Measurements from ENCODE around the gene TEX101.

Gene TEX101

GRCh38 chr19:43445426-43445825 lies 30.7 kb downstream of the TEX101 start:
- in situ Hi-C loops (cut with MboI; ENCODE audit: low sequenced_read_pairs) = loop anchor here (5.0 kb wide), 1 partner anchor 77 kb away; no protein-coding TSS in a partner anchor

DNA sequence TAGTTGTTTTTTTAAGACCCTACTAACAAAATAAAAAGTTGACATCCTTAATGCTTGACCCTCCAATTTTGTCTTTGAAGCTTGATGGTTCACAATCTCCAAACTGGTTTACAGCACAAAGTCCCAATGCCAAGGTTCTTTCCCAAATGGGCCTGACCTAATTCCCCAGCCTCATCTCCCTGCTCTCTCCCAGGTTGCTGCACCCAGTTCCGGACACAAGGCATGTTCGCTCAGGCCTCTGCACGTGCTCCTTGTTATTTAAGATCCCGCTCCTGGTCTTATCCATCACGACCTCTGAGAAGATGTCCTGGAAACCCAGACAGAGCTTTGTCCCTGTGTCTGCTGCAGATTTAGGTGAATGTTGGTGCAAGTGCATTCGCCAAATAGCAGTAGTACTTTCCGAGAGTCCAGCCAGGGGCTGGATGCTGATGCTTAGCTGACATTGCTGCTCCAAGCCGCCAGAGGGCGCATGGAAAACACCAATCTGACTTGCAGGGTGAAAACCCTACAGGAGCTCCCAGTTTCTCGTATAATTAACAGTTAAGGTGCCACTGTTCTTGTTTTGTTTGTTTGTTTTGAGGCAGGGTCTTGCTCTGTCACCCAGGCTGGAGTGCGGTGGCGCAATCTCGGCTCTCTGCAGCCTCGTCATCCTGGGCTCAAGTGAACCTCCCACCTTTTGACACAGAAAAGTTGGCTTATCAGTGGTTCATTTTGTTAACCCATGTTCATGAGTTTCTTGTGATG lies 32.2 kb downstream of the TEX101 start:
- in situ Hi-C loops (cut with MboI; ENCODE audit: low sequenced_read_pairs) = loop anchor here (5.0 kb wide), 1 partner anchor 75 kb away; no protein-coding TSS in a partner anchor

DNA sequence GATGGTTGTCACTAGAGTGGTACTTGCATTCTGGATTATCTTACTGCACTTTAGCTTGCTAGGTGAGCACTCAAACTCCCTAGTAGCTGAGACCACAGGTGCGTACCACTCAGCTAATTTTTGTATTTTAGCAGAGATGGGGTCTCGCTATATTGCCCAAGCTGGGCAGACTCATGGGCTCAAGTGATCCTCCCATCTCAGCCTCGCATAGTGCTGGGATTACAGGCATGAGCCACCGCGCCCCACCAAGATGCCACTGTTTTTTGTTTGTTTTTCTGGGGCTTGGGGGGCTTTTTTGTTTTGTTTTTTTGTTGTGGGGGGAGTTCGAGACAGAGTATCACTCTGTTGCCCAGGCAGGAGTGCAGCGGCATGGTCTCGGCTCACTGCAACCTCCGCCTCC lies 33.0 kb downstream of the TEX101 start:
- in situ Hi-C loops (cut with MboI; ENCODE audit: low sequenced_read_pairs) = loop anchor here (5.0 kb wide), 1 partner anchor 75 kb away; no protein-coding TSS in a partner anchor

DNA sequence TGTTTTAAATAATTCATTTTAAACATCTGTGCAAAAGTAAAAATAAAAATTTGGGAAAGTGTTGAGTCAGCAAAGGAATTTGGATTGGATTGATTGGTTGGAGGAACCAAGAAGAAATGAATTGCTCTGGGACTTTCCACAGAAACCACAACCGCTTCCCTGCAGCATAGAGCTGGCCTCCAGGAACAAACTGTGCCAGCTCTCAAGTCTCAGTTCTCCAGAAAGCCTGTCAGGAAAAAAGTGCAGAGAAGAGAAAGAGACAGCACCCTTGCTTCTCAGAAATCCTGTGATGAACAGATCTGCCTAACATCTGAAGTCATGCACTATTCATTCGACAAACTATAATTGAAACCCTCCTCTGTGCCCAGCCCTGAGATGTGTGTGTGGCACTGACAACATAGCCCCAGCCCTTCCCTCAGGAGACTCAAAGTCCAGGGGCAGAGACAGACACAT lies 35.9 kb downstream of the TEX101 start:
- in situ Hi-C loops (cut with MboI; ENCODE audit: low sequenced_read_pairs) = no loop called here

GRCh38 chr19:43452582-43452981 lies 37.9 kb downstream of the TEX101 start:
- in situ Hi-C loops (cut with MboI; ENCODE audit: low sequenced_read_pairs) = no loop called here

DNA sequence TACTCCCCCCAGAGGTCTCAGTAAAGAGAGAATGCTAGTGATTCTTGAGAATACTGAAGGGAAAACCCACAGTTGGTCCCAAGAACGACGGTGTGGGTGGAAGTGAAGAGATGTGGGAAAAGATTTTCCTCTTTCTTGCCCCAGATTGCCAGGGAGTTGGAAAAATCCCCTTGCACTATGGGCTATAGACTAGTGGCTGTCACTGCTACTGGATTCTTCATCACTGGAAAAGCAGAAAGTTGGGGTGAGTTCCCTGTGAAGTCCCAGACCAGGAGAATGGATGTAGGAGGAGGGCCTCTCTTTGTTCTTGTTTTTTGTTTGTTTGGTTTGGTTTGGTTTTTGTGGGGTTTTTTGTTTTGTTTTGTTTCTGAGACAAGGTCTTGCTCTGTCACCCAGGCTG lies 39.3 kb downstream of the TEX101 start:
- in situ Hi-C loops (cut with MboI; ENCODE audit: low sequenced_read_pairs) = no loop called here

GRCh38 chr19:43455321-43456113 lies 40.8 kb downstream of the TEX101 start:
- in situ Hi-C loops (cut with MboI; ENCODE audit: low sequenced_read_pairs) = no loop called here

DNA sequence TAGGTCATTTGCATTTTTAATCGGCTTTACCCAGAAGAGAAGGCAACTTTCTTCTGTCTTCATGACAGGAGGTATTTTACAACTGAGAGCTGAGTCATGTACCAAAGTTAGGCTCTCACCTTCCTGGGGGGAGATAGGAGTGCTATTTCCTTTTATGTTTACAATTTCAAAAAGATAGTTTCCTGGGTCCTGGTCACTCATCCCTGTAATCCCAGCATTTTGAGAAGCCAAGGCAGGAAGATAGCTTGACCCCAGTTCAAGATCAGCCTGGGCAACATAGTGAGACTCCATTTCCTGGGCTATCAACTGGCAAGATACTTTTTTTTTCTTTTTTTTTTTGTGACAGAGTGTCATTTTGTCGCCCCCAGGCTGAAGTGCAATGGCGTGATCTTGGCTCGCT lies 43.1 kb downstream of the TEX101 start:
- in situ Hi-C loops (cut with MboI; ENCODE audit: low sequenced_read_pairs) = no loop called here

DNA sequence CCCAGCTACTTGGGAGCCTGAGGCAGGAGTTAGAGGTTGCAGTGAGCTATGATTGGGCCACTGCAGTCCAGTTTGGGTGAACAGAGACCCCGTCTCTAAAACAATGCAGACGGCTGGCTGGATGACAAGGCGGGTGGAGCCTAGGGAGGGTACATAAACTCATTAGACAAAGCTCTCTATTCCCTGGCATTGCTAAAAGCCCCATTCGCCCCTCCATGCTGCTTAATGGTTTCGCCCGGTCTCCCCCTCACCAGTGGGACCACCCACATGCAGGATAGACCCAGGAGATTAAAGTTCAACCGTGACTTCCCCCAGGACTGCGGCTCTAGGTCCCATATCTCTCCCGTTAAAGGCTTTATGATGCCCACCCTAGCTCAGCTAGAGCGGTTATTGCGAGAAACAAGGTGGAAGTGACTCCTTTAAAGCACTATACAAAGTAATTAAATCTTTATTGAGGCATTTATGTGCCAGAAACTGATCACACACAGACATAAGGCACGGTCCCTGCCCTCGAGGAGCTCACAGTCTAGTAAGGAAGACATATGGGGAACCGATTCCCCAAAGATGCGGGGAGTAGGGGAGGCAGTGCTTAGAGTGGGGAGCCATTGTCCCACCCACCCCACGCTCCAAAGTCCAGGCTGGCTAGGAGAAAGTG lies 45.8 kb downstream of the TEX101 start:
- in situ Hi-C loops (cut with MboI; ENCODE audit: low sequenced_read_pairs) = no loop called here

DNA sequence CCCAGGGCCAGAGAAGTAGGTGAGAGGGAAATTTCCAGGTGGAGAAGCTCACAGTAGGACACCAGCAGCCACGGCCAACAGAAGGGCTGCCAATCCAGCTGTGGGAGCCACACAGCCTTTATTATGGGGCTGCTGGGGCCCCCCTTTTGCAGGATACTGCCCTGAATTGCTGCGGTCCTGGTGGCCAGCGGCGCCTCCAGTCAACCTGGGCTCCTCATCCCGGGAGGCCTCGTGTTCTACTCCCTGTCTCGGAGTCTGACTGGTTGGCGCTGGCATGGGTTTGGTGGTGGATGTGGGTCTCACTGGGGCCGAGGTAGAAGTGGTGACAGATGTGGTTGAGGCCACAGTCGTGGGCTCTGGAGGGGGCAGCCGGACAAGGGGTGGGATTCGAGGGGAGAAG lies 46.6 kb downstream of the TEX101 start:
- in situ Hi-C loops (cut with MboI; ENCODE audit: low sequenced_read_pairs) = no loop called here

DNA sequence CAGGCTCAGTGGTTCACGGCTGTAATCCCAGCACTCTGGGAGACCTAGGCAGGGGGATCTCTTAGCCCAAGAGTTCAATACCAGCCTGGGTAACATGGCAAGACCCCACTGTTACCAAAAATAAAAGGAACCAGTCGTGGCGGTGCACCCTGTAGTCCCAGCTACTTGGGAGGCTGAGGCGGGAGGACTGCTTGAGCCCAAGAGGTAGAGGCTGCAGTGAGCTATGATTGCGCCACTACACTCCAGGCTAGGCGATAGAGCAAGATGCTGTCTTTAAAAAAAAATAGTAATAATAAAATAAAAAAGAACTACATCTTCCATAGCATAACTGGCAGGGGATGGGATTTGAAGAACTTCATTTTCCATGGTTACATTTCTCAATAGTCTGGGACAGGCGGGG lies 47.7 kb downstream of the TEX101 start:
- in situ Hi-C loops (cut with MboI; ENCODE audit: low sequenced_read_pairs) = no loop called here

GRCh38 chr19:43462785-43463380 lies 48.2 kb downstream of the TEX101 start:
- in situ Hi-C loops (cut with MboI; ENCODE audit: low sequenced_read_pairs) = no loop called here

DNA sequence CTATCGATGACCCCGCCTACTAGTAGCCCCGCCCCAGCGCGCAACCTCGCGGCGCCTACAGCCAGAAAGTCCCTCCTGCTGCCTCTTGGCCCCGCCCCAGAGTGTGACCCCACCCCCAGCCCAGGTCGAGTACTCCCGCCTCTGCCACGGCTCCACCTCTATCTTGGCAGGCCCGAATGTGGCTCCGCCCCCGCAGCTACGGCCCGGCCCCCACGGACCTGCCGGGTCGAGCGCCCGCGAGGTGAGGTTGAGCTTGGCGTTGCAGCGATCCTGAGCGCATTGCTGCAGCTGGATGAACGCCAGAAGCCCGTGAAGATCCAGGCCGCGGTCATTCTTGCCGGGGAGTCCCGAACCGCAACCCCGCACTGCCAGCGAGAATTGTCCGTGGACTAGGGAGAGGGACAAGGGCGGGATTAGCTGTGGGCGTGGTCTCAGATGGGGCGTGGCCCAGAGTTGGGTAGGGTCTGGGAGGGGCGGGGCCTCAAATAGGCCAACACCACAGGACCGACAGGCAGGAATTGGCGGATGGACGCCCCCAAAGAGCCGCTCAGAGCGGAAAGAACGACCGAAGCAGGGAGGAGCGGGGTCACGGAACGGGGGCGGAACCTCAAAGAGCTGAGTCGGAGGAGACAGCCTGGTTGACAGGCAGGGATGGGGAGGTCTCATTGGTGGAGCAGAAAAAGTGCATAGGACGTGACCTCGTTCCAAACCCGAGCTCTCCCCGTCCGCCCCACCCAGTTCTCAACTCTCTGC lies 48.9 kb downstream of the TEX101 start:
- in situ Hi-C loops (cut with MboI; ENCODE audit: low sequenced_read_pairs) = no loop called here

GRCh38 chr19:43464134-43464775 lies 49.6 kb downstream of the TEX101 start:
- in situ Hi-C loops (cut with MboI; ENCODE audit: low sequenced_read_pairs) = no loop called here

GRCh38 chr19:43465468-43466120 lies 50.9 kb downstream of the TEX101 start, which contains the start of gene LYPD3:
Gene LYPD3, minus strand, starts transcription at chr19:43465608. Its CDS starts 37 bp downstream, at chr19:43465571.
- in situ Hi-C loops (cut with MboI; ENCODE audit: low sequenced_read_pairs) = no loop called here

DNA sequence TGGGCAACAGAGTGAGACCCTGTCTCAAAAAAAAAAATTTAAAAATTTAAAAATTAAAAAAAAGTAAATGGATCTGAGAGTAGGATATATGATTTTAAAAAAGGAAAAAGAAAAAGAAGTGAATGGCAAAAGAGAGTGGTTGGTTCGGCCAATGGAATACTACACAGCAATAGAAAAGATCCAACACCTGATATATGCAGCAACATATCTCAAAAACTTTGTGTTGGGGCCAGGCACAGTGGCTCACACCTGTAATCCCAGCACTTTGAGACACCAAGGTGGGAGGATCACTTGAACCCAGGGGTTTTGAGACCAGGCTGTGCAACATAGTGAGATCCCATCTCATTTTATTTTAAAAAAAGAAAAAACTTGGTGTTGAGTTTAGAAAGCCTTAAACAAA lies 52.1 kb downstream of the TEX101 start:
- in situ Hi-C loops (cut with MboI; ENCODE audit: low sequenced_read_pairs) = no loop called here

DNA sequence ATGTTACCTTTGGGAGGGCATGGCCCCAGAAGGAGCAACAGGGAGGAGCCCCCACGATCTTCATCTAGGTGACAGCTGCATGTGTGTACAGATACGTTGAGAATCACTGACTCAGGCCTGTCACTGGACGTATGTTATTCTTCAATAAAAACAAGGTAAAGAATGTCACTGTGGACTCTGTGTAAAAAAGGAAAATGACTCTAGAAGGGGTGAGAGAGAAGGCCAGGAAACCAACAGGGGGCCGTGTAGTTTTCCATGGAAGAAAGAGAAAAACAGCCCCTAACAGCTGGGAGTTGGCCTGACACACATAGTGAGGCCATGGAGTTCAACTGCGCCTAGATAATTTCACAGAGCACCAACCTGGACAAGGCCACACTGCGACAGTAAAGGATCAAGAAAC lies 52.6 kb downstream of the TEX101 start:
- in situ Hi-C loops (cut with MboI; ENCODE audit: low sequenced_read_pairs) = no loop called here

DNA sequence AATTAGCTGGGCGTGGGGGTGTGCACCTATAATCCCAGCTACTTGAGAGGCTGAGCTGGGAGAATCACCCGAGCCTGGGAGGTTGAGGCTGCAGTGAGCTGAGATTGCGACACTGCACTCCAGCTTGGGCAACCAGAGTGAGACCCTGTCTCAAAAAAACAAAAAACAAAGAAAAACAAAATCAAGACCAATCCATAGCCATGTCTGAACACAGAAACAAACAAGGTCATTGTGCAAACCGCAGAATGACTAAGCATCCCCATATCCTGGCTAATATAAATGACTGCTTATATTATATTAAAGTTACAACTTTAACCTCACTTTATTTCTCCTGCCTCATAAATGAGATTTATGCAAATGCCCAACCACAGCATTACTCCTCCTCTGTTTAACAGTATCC lies 53.0 kb downstream of the TEX101 start:
- in situ Hi-C loops (cut with MboI; ENCODE audit: low sequenced_read_pairs) = no loop called here
